AG09309 (cell line): Measurements from ENCODE around the gene ZBTB3.

Experiments
- DNase-seq: peaks from one replicate; pipeline ENCODE4 v3.0.0-alpha.2; 2010; ENCODE audit warnings: low read depth
- H3K4me3 ChIP-seq: 2 replicates; pipeline ENCODE4 v1.5.1; 2011; ENCODE audit warnings: mild to moderate bottlenecking, low read depth, low read length, moderate library complexity; ENCODE audit not compliant: control insufficient read depth
- CTCF ChIP-seq: IDR thresholded peaks from 2 replicates; pipeline ENCODE4 v1.5.1; 2011; ENCODE audit warnings: mild to moderate bottlenecking, low read depth, low read length, inconsistent platforms; ENCODE audit not compliant: insufficient read depth, control insufficient read depth; ENCODE audit errors: missing control alignments

Gene ZBTB3

GRCh38 chr11:62715150-62716130, 38.5 kb downstream of the ZBTB3 start:
- TF ChIP-seq CTCF: no peak
- no peak for DNase-seq
- H3K4me3 ChIP-seq: no peak overlapping the region

GRCh38 chr11:62713343-62713742, 40.6 kb downstream of the ZBTB3 start:
- H3K4me3 ChIP-seq: no peak overlapping the region
- DNase-seq: no peak
- TF ChIP-seq CTCF: no peak

- no peak overlapping the region for H3K4me3 ChIP-seq
- no peak for TF ChIP-seq CTCF
- no peak for DNase-seq
Observed at GRCh38 chr11:62712861-62713260, 41.1 kb downstream of the ZBTB3 start.

- H3K4me3 ChIP-seq: no peak overlapping the region
- TF ChIP-seq CTCF: no peak
- no peak for DNase-seq
Observed at GRCh38 chr11:62712276-62712812, 41.6 kb downstream of the ZBTB3 start.

- no peak for TF ChIP-seq CTCF
- no peak for DNase-seq
- peak overlapping the region; percentile 44 for H3K4me3 ChIP-seq
Observed at GRCh38 chr11:62710001-62710345, 44.0 kb downstream of the ZBTB3 start.

- peak; percentile 86 for DNase-seq
- H3K4me3 ChIP-seq: peak overlapping the region; percentile 44
- TF ChIP-seq CTCF: no peak
Observed at GRCh38 chr11:62709247-62710000, 44.5 kb downstream of the ZBTB3 start.
